SK-N-SH treated with all-trans-retinoic acid at 6 μM for 48 hours (cell line): ENCODE results near the gene CTNND1.

Source experiments
- ARNTL ChIP-seq: fragments of 450-650 bp; formaldehyde crosslinking; IDR thresholded peaks from 2 replicates; pipeline ENCODE4 v1.5.0; 2020; ENCODE audit warnings: low read depth, mild to moderate bottlenecking, moderate library complexity, borderline replicate concordance
- BACH2 ChIP-seq: fragments of 250-450 bp; sonication (Bioruptor Pico); IDR thresholded peaks from 2 replicates; pipeline ENCODE4 v1.9.0; 2021; ENCODE audit warnings: mild to moderate bottlenecking, borderline replicate concordance
- OSR1 ChIP-seq: fragments of 250-450 bp; sonication (Bioruptor Pico); IDR thresholded peaks from 2 replicates; pipeline ENCODE4 v1.8.0; 2022; ENCODE audit warnings: moderate library complexity, mild to moderate bottlenecking, inconsistent platforms
- RARB ChIP-seq: fragments of 250-450 bp; sonication (Bioruptor Pico); IDR thresholded peaks from 2 replicates; pipeline ENCODE4 v1.8.0; 2021; ENCODE audit warnings: mild to moderate bottlenecking, moderate library complexity
- TCF4 ChIP-seq: fragments of 250-450 bp; sonication (Bioruptor Pico); IDR thresholded peaks from 2 replicates; pipeline ENCODE4 v1.8.0; 2021; ENCODE audit warnings: mild to moderate bottlenecking, moderate library complexity, borderline replicate concordance
- TOX ChIP-seq: fragments of 250-450 bp; sonication (Bioruptor Pico); IDR thresholded peaks from 2 replicates; pipeline ENCODE4 v1.8.0; 2021; ENCODE audit warnings: mild to moderate bottlenecking, moderate library complexity, borderline replicate concordance
- ZC3H10 ChIP-seq: fragments of 250-450 bp; sonication (Bioruptor Pico); IDR thresholded peaks from 2 replicates; pipeline ENCODE4 v1.5.1; 2021; ENCODE audit warnings: mild to moderate bottlenecking, moderate library complexity
- ZFP3 ChIP-seq: fragments of 250-450 bp; sonication (Bioruptor Pico); IDR thresholded peaks from 2 replicates; pipeline ENCODE4 v1.5.0; 2020; ENCODE audit warnings: mild to moderate bottlenecking, moderate library complexity
- ZFP30 ChIP-seq: fragments of 450-650 bp; formaldehyde crosslinking; IDR thresholded peaks from 2 replicates; pipeline ENCODE4 v1.5.0; 2022; ENCODE audit warnings: mild to moderate bottlenecking, moderate library complexity
- ZNF70 ChIP-seq: fragments of 450-650 bp; formaldehyde crosslinking; IDR thresholded peaks from 2 replicates; pipeline ENCODE4 v1.5.0; 2020; ENCODE audit warnings: mild to moderate bottlenecking, moderate library complexity
- ZNF8 ChIP-seq: fragments of 450-650 bp; formaldehyde crosslinking; IDR thresholded peaks from 2 replicates; pipeline ENCODE4 v1.5.0; 2020; ENCODE audit warnings: mild to moderate bottlenecking, moderate library complexity
- TF ChIP-seq, protein P1 (sequence below): fragments of 250-450 bp; sonication (Bioruptor Pico); IDR thresholded peaks from 2 replicates; pipeline ENCODE4 v1.5.1; 2021; ENCODE audit warnings: mild to moderate bottlenecking, moderate library complexity
- TF ChIP-seq, protein P2 (sequence below): fragments of 250-450 bp; sonication (Bioruptor Pico); IDR thresholded peaks from 2 replicates; pipeline ENCODE4 v1.5.1; 2020; ENCODE audit warnings: low read depth, mild to moderate bottlenecking, moderate library complexity
- TF ChIP-seq, protein P3 (sequence below): fragments of 250-450 bp; sonication (Bioruptor Pico); IDR thresholded peaks from 2 replicates; pipeline ENCODE4 v1.8.0; 2020; ENCODE audit warnings: mild to moderate bottlenecking, moderate library complexity, borderline replicate concordance

DNA sequence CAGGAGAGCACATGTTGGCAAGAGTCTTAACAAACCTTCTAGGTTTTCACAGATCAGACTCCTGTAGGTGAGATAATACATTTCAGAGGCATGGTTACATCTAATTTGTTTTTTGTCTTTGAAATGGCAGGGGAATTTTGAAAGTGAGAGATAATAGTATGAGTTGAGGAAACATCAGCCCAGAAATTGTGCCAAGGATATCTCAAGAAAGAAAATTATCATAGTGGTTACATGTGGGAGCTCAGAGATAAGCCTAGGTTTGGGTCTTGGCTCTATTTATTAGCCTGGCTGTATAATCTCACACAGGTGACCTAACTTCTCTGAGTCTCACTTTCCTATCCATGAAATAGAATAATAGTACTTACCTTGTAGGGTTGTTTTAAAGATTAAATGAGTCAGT, 10.4 kb upstream of the CTNND1 start:
- TF ChIP-seq ZNF70 (CRISPR knock-in tag) (no peak), TCF4 (CRISPR knock-in tag) (no peak), ZFP30 (CRISPR knock-in tag) (no peak), BACH2 (no peak), ARNTL (no peak), TOX (CRISPR knock-in tag) (no peak), ZC3H10 (CRISPR knock-in tag) (no peak), RARB (CRISPR knock-in tag) (no peak), ZNF8 (no peak), OSR1 (CRISPR knock-in tag) (no peak), ZFP3 (CRISPR knock-in tag) (no peak)
- TF ChIP-seq, protein P1, sequence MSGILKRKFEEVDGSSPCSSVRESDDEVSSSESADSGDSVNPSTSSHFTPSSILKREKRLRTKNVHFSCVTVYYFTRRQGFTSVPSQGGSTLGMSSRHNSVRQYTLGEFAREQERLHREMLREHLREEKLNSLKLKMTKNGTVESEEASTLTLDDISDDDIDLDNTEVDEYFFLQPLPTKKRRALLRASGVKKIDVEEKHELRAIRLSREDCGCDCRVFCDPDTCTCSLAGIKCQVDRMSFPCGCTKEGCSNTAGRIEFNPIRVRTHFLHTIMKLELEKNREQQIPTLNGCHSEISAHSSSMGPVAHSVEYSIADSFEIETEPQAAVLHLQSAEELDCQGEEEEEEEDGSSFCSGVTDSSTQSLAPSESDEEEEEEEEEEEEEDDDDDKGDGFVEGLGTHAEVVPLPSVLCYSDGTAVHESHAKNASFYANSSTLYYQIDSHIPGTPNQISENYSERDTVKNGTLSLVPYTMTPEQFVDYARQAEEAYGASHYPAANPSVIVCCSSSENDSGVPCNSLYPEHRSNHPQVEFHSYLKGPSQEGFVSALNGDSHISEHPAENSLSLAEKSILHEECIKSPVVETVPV = no peak
- TF ChIP-seq, protein P2, sequence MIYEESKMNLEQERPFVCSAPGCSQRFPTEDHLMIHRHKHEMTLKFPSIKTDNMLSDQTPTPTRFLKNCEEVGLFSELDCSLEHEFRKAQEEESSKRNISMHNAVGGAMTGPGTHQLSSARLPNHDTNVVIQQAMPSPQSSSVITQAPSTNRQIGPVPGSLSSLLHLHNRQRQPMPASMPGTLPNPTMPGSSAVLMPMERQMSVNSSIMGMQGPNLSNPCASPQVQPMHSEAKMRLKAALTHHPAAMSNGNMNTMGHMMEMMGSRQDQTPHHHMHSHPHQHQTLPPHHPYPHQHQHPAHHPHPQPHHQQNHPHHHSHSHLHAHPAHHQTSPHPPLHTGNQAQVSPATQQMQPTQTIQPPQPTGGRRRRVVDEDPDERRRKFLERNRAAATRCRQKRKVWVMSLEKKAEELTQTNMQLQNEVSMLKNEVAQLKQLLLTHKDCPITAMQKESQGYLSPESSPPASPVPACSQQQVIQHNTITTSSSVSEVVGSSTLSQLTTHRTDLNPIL (CRISPR knock-in tag) = no peak
- TF ChIP-seq, protein P3, sequence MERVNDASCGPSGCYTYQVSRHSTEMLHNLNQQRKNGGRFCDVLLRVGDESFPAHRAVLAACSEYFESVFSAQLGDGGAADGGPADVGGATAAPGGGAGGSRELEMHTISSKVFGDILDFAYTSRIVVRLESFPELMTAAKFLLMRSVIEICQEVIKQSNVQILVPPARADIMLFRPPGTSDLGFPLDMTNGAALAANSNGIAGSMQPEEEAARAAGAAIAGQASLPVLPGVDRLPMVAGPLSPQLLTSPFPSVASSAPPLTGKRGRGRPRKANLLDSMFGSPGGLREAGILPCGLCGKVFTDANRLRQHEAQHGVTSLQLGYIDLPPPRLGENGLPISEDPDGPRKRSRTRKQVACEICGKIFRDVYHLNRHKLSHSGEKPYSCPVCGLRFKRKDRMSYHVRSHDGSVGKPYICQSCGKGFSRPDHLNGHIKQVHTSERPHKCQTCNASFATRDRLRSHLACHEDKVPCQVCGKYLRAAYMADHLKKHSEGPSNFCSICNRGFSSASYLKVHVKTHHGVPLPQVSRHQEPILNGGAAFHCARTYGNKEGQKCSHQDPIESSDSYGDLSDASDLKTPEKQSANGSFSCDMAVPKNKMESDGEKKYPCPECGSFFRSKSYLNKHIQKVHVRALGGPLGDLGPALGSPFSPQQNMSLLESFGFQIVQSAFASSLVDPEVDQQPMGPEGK (CRISPR knock-in tag) = no peak
